ENCODE data around the gene CPA3.

The CPA3 gene

DNA sequence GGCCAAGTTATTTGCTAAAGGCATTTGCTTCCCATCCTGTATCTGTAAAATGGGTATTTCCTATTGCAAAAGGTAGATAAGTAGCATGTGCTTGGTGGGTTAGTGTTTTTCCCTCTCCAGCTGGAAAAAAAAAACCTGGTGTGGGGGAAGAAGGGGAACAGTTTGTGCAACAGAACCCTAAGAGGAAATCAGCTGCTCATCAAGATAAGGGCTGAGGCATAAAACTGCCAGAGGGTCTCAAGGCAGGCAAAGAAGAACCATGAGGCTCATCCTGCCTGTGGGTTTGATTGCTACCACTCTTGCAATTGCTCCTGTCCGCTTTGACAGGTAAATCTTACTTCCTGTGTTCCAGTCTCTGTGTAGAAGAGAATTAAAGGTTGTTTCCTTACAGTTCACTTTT is at the start of gene CPA3:
TSS of gene CPA3 (plus strand) at position 248 of the 400 bp plus-strand sequence. CDS start at position 260, 12 bp downstream.
- Histone ChIP-seq H3K4me3 (ENCODE audit: low read length) (no peak within 1 kb of the TSS), H3K9me3 (ENCODE audit: insufficient read depth, low read depth, low read length) (no peaks in the 10 kb centered on the region), H3K9ac (ENCODE audit: low read depth, low read length) (no peak within 1 kb of the TSS), H3K27ac (ENCODE audit: low read length) (no peak within 1 kb of the TSS), H3K27me3 (ENCODE audit: insufficient read depth, low read length) (no peaks in the 10 kb centered on the region), H3K36me3 (ENCODE audit: insufficient read depth, low read depth, low read length) (no peaks in the 10 kb centered on the region), H3K4me1 (ENCODE audit: insufficient read depth, low read length) (no peaks in the 10 kb centered on the region)

DNA sequence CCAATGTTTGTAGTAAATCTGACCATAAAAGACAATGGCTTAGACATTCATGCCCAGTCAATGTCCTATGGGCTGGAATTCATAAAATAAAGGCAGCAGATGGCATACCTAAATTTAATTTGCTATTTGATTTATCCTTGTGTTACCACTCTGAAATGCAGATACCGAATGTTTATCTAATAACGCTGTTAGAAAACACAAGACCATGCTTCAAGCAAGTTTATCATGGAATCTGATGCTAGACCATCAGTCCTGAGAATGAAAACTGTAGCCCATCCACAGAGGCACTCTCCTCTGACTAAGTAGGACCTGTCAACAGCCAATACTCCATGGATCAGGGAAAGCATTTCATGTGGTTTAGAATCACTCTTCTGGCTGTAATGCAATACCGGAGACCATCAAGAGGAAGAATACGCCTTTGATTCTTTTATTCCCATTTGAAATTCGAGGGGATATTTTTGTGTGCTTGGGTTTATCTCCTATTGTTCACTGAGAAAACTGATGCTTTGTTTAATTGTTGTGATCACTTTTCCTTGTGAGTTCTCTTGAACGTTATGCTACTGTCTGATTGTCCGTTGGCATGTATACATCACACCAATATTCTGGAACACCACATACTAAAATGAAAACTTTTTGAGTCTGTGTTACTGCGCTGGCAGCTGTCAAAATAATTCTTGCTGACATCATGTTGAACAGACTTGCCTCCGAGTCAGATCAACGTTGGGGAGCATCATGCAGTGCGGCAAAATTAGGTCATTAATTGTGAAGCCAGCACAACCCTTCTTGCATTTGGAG is 49.6 kb upstream of the CPA3 start:
- Histone ChIP-seq H3K4me3 (ENCODE audit: low read length) (no peak overlapping the region), H3K36me3 (ENCODE audit: insufficient read depth, low read depth, low read length) (no peaks in the 10 kb centered on the region)

GRCh38 chr3:148816427-148816826 is 48.7 kb upstream of the CPA3 start:
- Histone ChIP-seq H3K4me3 (ENCODE audit: low read length) (no peak overlapping the region), H3K27me3 (ENCODE audit: insufficient read depth, low read length) (no peaks in the 10 kb centered on the region), H3K4me1 (ENCODE audit: insufficient read depth, low read length) (peaks cover 15% of the 10 kb centered on the region), H3K9me3 (ENCODE audit: insufficient read depth, low read depth, low read length) (no peaks in the 10 kb centered on the region), H3K36me3 (ENCODE audit: insufficient read depth, low read depth, low read length) (no peaks in the 10 kb centered on the region), H3K9ac (ENCODE audit: low read depth, low read length) (no peak overlapping the region), H3K27ac (ENCODE audit: low read length) (no peak overlapping the region)

More for the DNA sequence above, 49.6 kb upstream of the CPA3 start:
- no peak overlapping the region for H3K27ac ChIP-seq (ENCODE audit: low read length)
- no peaks in the 10 kb centered on the region for H3K9me3 ChIP-seq (ENCODE audit: insufficient read depth, low read depth, low read length)
- H3K4me1 ChIP-seq (ENCODE audit: insufficient read depth, low read length), result peaks cover 9% of the 10 kb centered on the region
- H3K27me3 ChIP-seq (ENCODE audit: insufficient read depth, low read length), result no peaks in the 10 kb centered on the region
- no peak overlapping the region for H3K9ac ChIP-seq (ENCODE audit: low read depth, low read length)

DNA sequence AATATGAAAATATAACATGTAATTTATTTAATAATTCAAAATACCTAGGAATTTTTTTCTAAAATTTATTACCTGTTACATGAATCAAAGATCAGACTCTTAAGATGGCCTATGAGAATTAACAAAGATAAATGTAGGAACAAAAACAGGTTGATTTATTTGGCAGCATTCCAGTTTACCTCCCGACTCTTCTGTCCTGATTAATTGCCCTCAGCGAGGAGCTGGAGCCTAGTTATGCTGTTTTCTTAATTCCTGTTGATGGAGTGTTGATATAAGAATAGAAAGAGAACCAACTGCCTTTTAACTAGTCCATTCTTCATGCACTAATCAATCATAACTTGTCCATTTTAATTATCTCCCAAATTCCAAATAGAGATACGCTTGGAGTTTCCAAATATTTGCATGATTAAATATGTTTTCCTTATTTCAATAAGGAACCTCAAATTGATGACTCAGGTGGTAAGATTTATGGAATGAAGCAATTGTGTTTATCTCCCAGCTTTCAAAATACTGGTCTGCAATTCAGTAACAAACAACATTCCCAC is 48.0 kb upstream of the CPA3 start:
- H3K9me3 ChIP-seq (ENCODE audit: insufficient read depth, low read depth, low read length), result no peaks in the 10 kb centered on the region
- no peak overlapping the region for H3K4me3 ChIP-seq (ENCODE audit: low read length)
- H3K36me3 ChIP-seq (ENCODE audit: insufficient read depth, low read depth, low read length), result no peaks in the 10 kb centered on the region
- no peaks in the 10 kb centered on the region for H3K27me3 ChIP-seq (ENCODE audit: insufficient read depth, low read length)
- no peak overlapping the region for H3K27ac ChIP-seq (ENCODE audit: low read length)
- peaks cover 15% of the 10 kb centered on the region for H3K4me1 ChIP-seq (ENCODE audit: insufficient read depth, low read length)
- no peak overlapping the region for H3K9ac ChIP-seq (ENCODE audit: low read depth, low read length)

DNA sequence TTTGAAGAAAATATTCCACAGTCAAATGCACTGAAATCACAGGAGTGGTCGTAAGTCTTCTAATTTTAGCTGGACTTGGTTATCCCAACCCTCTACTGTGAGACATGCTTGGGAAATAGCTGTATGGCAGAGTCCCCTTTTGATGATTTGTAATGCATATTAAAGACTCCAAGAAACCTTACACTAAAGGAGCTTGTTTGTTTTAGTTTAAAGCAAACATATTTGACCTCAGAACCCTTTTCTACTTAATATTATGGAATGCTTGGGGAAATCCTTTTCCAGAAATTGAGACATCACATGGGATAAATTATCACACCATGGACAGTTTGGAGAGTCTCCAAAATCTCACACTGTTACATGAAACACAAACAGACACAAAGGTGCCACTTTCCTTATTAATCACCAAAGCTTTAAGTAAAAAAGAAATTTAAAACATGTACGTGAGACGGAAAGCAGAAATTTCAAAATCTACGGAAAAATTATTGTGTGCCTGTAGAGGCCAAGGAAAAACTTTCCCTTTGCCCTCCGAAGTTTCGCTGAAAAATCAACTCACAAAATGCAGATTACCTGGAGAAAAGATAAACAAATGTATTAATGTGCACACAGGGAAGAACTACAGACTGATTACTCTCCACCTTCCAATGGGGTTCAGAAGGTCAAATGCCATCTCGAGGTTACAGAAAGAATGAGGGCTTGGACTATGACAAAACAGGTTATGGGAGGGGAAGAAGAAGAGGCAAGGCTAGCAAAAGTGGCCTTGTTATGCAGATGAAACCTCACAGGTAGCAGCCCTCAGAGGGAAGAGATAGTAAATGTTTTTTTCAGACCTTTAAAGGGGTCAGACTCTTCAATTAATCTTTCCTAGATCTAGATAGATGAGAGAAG is 44.5 kb upstream of the CPA3 start:
- H3K4me3 ChIP-seq (ENCODE audit: low read length), result no peak overlapping the region
- H3K27ac ChIP-seq (ENCODE audit: low read length), result no peak overlapping the region
- H3K4me1 ChIP-seq (ENCODE audit: insufficient read depth, low read length), result peaks cover 15% of the 10 kb centered on the region
- H3K36me3 ChIP-seq (ENCODE audit: insufficient read depth, low read depth, low read length), result no peaks in the 10 kb centered on the region
- no peak overlapping the region for H3K9ac ChIP-seq (ENCODE audit: low read depth, low read length)
- H3K9me3 ChIP-seq (ENCODE audit: insufficient read depth, low read depth, low read length), result no peaks in the 10 kb centered on the region
- H3K27me3 ChIP-seq (ENCODE audit: insufficient read depth, low read length), result no peaks in the 10 kb centered on the region

DNA sequence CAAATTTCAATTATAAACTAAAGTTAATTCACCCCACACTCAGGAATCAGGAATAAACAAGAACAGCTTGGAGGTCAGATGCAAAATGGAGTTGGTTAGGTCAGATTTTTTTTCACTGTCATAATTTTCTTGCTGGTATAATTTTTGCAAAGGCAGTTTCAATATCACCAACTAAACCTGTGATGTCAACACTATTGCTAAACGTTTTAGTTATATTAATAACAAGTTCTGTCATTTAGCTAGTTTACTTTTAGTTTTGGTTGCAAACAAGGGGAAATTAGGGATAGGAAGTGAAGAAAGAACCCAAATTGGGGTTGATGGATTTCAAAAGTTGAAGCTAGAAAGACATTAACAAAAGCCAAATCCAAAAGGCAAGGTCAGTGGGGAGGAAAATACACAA is 42.1 kb upstream of the CPA3 start:
- H3K27ac ChIP-seq (ENCODE audit: low read length), result no peak overlapping the region
- H3K27me3 ChIP-seq (ENCODE audit: insufficient read depth, low read length), result no peaks in the 10 kb centered on the region
- H3K9ac ChIP-seq (ENCODE audit: low read depth, low read length), result no peak overlapping the region
- no peaks in the 10 kb centered on the region for H3K36me3 ChIP-seq (ENCODE audit: insufficient read depth, low read depth, low read length)
- H3K4me3 ChIP-seq (ENCODE audit: low read length), result no peak overlapping the region
- H3K9me3 ChIP-seq (ENCODE audit: insufficient read depth, low read depth, low read length), result no peaks in the 10 kb centered on the region
- H3K4me1 ChIP-seq (ENCODE audit: insufficient read depth, low read length), result peaks cover 15% of the 10 kb centered on the region

- Histone ChIP-seq H3K9me3 (ENCODE audit: insufficient read depth, low read depth, low read length) (no peaks in the 10 kb centered on the region), H3K9ac (ENCODE audit: low read depth, low read length) (no peak overlapping the region), H3K36me3 (ENCODE audit: insufficient read depth, low read depth, low read length) (no peaks in the 10 kb centered on the region), H3K27ac (ENCODE audit: low read length) (no peak overlapping the region), H3K4me1 (ENCODE audit: insufficient read depth, low read length) (peaks cover 7% of the 10 kb centered on the region), H3K4me3 (ENCODE audit: low read length) (no peak overlapping the region), H3K27me3 (ENCODE audit: insufficient read depth, low read length) (no peaks in the 10 kb centered on the region)
Observed at GRCh38 chr3:148825476-148825875, 39.6 kb upstream of the CPA3 start.

GRCh38 chr3:148827585-148827984 is 37.5 kb upstream of the CPA3 start, which contains the start of gene CPB1:
Gene CPB1, plus strand, starts transcription at chr3:148827811. Its CDS starts 13 bp downstream, at chr3:148827824.
- H3K36me3 ChIP-seq (ENCODE audit: insufficient read depth, low read depth, low read length), result no peaks in the 10 kb centered on the region
- no peaks in the 10 kb centered on the region for H3K9me3 ChIP-seq (ENCODE audit: insufficient read depth, low read depth, low read length)
- no peaks in the 10 kb centered on the region for H3K27me3 ChIP-seq (ENCODE audit: insufficient read depth, low read length)

DNA sequence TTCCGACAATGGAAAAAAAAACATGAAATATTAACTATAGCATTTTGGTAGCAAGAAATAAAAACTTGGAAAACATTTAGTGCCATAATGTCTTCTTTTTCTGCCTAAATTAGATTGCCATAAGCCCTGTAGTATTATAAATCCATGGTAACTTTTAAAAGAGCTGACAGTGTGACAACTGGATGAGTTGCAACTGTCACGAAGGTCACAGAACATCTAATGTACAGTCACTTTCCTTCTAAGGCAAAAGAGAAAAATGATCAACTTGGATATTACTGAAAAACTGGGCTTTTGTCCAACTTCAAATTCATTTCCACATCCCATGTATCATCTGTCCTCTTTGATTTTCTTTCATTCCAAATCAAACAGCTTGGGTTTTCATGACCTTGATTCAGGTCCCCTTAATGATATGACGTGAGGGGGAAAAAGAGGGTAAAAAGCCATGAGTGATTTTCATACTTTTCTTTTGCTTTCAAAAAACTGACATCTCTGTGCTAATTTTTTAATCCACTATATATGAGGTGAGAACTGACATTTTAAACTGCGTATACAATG is 36.9 kb upstream of the CPA3 start:
- Histone ChIP-seq H3K4me3 (ENCODE audit: low read length) (no peak overlapping the region), H3K4me1 (ENCODE audit: insufficient read depth, low read length) (no peaks in the 10 kb centered on the region), H3K9me3 (ENCODE audit: insufficient read depth, low read depth, low read length) (no peaks in the 10 kb centered on the region), H3K36me3 (ENCODE audit: insufficient read depth, low read depth, low read length) (no peaks in the 10 kb centered on the region), H3K27me3 (ENCODE audit: insufficient read depth, low read length) (no peaks in the 10 kb centered on the region), H3K9ac (ENCODE audit: low read depth, low read length) (no peak overlapping the region), H3K27ac (ENCODE audit: low read length) (no peak overlapping the region)

More at GRCh38 chr3:148827585-148827984, 37.5 kb upstream of the CPA3 start, which contains the start of gene CPB1:
- Histone ChIP-seq H3K9ac (ENCODE audit: low read depth, low read length) (no peak within 1 kb of the TSS), H3K4me3 (ENCODE audit: low read length) (no peak within 1 kb of the TSS), H3K4me1 (ENCODE audit: insufficient read depth, low read length) (no peaks in the 10 kb centered on the region), H3K27ac (ENCODE audit: low read length) (no peak within 1 kb of the TSS)

GRCh38 chr3:148829926-148830325 is 35.2 kb upstream of the CPA3 start:
- no peak overlapping the region for H3K4me3 ChIP-seq (ENCODE audit: low read length)
- H3K27me3 ChIP-seq (ENCODE audit: insufficient read depth, low read length), result no peaks in the 10 kb centered on the region
- H3K36me3 ChIP-seq (ENCODE audit: insufficient read depth, low read depth, low read length), result no peaks in the 10 kb centered on the region
- H3K27ac ChIP-seq (ENCODE audit: low read length), result no peak overlapping the region
- no peaks in the 10 kb centered on the region for H3K9me3 ChIP-seq (ENCODE audit: insufficient read depth, low read depth, low read length)
- H3K4me1 ChIP-seq (ENCODE audit: insufficient read depth, low read length), result no peaks in the 10 kb centered on the region
- no peak overlapping the region for H3K9ac ChIP-seq (ENCODE audit: low read depth, low read length)

- no peak overlapping the region for H3K9ac ChIP-seq (ENCODE audit: low read depth, low read length)
- H3K9me3 ChIP-seq (ENCODE audit: insufficient read depth, low read depth, low read length), result no peaks in the 10 kb centered on the region
- no peaks in the 10 kb centered on the region for H3K4me1 ChIP-seq (ENCODE audit: insufficient read depth, low read length)
- H3K27ac ChIP-seq (ENCODE audit: low read length), result no peak overlapping the region
- H3K36me3 ChIP-seq (ENCODE audit: insufficient read depth, low read depth, low read length), result no peaks in the 10 kb centered on the region
- no peak overlapping the region for H3K4me3 ChIP-seq (ENCODE audit: low read length)
- H3K27me3 ChIP-seq (ENCODE audit: insufficient read depth, low read length), result no peaks in the 10 kb centered on the region
Observed at GRCh38 chr3:148833223-148833622, 31.9 kb upstream of the CPA3 start.

Measured in iPS-20b (cell line).